Thyroid gland (tissue), 4 donors: ENCODE results near the gene ALDH1A1. TPM values are rescaled to one million over a fixed set of nuclear protein-coding genes. Genes with fewer than 3 reads are reported as not detected.

ENCODE experiments used
- DNase-seq, 2 donors: peaks; one replicate each; pipeline ENCODE4 v3.0.0-alpha.2; 2019
- H3K27ac ChIP-seq, 3 donors: fragments of 200-600 bp; sonication (generic); 1 replicate in 2 of 3; 2 replicates in 1 of 3; pipeline ENCODE4 v1.5.1; 2016 to 2019; ENCODE audit warnings: mild to moderate bottlenecking in 1 of 3, moderate library complexity in 1 of 3
- H3K27me3 ChIP-seq: fragments of 200-600 bp; sonication (generic); one replicate; pipeline ENCODE4 v1.5.1; 2019
- H3K36me3 ChIP-seq, 2 donors: fragments of 200-600 bp; sonication (generic); one replicate each; pipeline ENCODE4 v1.5.1; 2016 to 2019
- H3K4me1 ChIP-seq, 2 donors: fragments of 200-600 bp; sonication (generic); one replicate each; pipeline ENCODE4 v1.5.1; 2017 to 2019
- H3K4me3 ChIP-seq, 3 donors: fragments of 200-600 bp; sonication (generic); replicated peaks in 1 of 3; 1 replicate in 2 of 3; 2 replicates in 1 of 3; pipeline ENCODE4 v1.5.1; 2016; ENCODE audit warnings: mild to moderate bottlenecking in 1 of 3
- H3K9me3 ChIP-seq: fragments of 200-600 bp; sonication (generic); one replicate; pipeline ENCODE4 v1.5.1; 2017
- POLR2A ChIP-seq, 2 donors: fragments of 450-650 bp; IDR thresholded peaks; one replicate each; pipeline ENCODE4 v1.6.1; 2017; ENCODE audit warnings: antibody characterized with exemption in 2 of 2, mild to moderate bottlenecking in 2 of 2, moderate library complexity in 1 of 2
- WGBS, 2 donors: methylation state at CpG; one replicate each; pipeline ENCODE4 v1.1.5; 2017; 5-methylcytosine and 5-hydroxymethylcytosine counted together
- intact Hi-C: fragments of 100-400 bp; cut with DNase I; formaldehyde crosslinking; loops from one replicate; pipeline ENCODE4 v1.15.1; 2023
- total RNA-seq, 4 donors: library from RNA; depleted of rRNA; stranded (reverse); fragments of >200 nt; gene quantifications; one replicate each; pipeline ENCODE4 v1.2.3, GENCODE V29; 2016
- TF ChIP-seq, protein P1 (sequence below), 6 experiments: fragments of 200-600 bp in 3 of 6; fragments of 450-650 bp in 3 of 6; sonication (generic) in 3 of 6; IDR thresholded peaks; one replicate each; pipeline ENCODE4 v1.5.1; 2016 to 2019; ENCODE audit warnings: antibody characterized with exemption in 6 of 6, mild to moderate bottlenecking in 2 of 6, inconsistent platforms in 1 of 6, moderate library complexity in 1 of 6

ALDH1A1 gene
- total RNA-seq, 4 donors from 2014 or later: 237 to 323 (median 293) TPM

DNA sequence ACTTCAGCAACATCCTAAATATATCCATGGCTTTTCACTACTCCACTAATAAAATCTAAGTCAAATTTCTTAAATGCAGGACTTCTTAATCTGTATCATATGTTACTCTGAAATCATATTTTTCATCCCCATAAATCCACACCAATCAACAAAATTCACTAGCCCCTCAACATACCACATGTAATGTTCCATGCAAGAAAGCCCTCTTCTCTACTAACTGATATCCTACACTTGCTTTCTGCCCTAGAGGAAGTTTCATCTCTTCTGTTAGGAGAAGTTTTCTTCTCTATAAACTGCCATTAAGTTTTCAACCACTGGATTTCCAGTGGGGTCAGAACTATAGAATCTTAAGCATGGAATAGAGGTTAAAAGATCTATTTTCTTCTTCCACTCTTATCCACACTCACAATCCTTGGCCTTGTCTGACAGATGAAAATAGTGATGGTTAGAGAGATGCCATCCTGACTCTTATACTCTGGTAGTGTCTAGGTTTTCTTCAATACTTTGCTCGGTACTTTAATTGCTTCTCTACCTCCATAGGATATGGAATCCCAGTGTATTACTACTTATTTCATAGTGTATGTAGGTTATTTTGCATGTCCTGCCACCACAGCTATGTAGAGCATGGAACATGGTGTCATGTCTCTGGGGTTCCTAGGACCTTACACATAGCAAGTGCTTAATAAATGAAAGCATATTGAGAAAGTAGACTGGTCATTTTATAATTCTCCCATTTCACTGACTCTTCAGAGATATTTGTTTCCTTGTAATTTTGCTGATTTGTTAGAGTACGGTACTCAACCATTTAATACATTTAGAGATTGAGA, 48.4 kb downstream of the ALDH1A1 start:
- H3K4me3 ChIP-seq: no peak overlapping the region
- no peak for TF ChIP-seq POLR2A (IDR thresholded peaks at IDR 0.05)
- intact Hi-C loops: no loop called here
- H3K27ac ChIP-seq: no peak overlapping the region
- 67 to 92% methylated on average over 2 of the region's 2 CpGs for WGBS, 2 donors
- peaks cover 0 to 5% of the 10 kb centered on the region in 2 donors for H3K36me3 ChIP-seq
- DNase-seq: no peak
- no peaks in the 10 kb centered on the region for H3K27me3 ChIP-seq
- H3K9me3 ChIP-seq: no peaks in the 10 kb centered on the region
- peaks cover 7 to 14% of the 10 kb centered on the region in 2 donors for H3K4me1 ChIP-seq

DNA sequence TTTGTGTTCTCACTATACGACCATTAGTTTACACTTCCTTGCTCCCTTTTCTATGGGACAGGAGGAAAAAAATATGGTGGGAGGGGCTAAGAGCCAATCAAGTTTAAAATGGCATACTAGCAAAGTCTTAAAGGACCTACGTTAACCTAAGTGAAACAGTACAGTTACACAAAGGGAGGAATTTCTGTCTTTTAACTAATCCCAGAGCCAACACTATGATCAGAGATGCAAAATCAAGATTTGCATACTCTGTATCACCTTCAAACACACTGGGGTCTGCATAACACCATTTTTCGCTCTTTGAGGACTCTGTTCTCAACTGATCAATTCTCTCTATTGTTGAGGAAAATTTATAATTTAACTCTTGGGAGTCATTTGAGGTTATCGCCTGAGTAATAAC, 49.8 kb downstream of the ALDH1A1 start:
- H3K27ac ChIP-seq: no peak overlapping the region
- no peaks in the 10 kb centered on the region for H3K9me3 ChIP-seq
- WGBS, 2 donors: 93 to 95% methylated on average over 4 of the region's 4 CpGs
- no peak for DNase-seq
- H3K36me3 ChIP-seq: peaks cover 0 to 5% of the 10 kb centered on the region in 2 donors
- H3K4me1 ChIP-seq: peaks cover 7 to 14% of the 10 kb centered on the region in 2 donors
- TF ChIP-seq POLR2A (IDR thresholded peaks at IDR 0.05): no peak
- TF ChIP-seq, protein P1, sequence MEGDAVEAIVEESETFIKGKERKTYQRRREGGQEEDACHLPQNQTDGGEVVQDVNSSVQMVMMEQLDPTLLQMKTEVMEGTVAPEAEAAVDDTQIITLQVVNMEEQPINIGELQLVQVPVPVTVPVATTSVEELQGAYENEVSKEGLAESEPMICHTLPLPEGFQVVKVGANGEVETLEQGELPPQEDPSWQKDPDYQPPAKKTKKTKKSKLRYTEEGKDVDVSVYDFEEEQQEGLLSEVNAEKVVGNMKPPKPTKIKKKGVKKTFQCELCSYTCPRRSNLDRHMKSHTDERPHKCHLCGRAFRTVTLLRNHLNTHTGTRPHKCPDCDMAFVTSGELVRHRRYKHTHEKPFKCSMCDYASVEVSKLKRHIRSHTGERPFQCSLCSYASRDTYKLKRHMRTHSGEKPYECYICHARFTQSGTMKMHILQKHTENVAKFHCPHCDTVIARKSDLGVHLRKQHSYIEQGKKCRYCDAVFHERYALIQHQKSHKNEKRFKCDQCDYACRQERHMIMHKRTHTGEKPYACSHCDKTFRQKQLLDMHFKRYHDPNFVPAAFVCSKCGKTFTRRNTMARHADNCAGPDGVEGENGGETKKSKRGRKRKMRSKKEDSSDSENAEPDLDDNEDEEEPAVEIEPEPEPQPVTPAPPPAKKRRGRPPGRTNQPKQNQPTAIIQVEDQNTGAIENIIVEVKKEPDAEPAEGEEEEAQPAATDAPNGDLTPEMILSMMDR (IDR thresholded peaks at IDR 0.05): no peak
- H3K27me3 ChIP-seq: no peaks in the 10 kb centered on the region
- intact Hi-C loops: no loop called here
- H3K4me3 ChIP-seq: no peak overlapping the region

DNA sequence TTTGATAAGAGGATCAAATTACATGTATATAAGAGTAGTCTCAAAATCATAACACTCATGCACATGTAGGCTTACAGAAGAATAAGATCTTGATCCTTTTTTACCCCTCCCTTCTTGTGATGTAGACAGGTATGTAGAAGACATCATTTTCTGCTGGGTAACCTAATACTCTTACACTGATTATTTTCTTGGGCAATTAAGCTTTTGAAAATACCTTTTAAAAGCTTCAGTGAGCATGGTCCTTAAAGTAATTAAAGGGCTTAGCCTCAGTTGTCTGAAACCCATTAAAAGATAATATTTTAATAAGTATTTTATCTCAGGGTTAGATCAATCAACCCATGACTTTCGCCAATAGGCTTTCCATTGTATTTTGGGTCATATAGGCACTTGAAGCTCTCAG, 50.6 kb downstream of the ALDH1A1 start:
- peaks cover 0 to 5% of the 10 kb centered on the region in 2 donors for H3K36me3 ChIP-seq
- no peaks in the 10 kb centered on the region for H3K27me3 ChIP-seq
- no peak overlapping the region for H3K4me3 ChIP-seq
- H3K9me3 ChIP-seq: no peaks in the 10 kb centered on the region
- TF ChIP-seq, protein P1 (IDR thresholded peaks at IDR 0.05): no peak
- no peak for TF ChIP-seq POLR2A (IDR thresholded peaks at IDR 0.05)
- no peak for DNase-seq
- no peak overlapping the region for H3K27ac ChIP-seq
- H3K4me1 ChIP-seq: peaks cover 6 to 12% of the 10 kb centered on the region in 2 donors
- WGBS, 2 donors: 90 to 100% methylated on average over 1 of the region's 1 CpG
- intact Hi-C loops: no loop called here

DNA sequence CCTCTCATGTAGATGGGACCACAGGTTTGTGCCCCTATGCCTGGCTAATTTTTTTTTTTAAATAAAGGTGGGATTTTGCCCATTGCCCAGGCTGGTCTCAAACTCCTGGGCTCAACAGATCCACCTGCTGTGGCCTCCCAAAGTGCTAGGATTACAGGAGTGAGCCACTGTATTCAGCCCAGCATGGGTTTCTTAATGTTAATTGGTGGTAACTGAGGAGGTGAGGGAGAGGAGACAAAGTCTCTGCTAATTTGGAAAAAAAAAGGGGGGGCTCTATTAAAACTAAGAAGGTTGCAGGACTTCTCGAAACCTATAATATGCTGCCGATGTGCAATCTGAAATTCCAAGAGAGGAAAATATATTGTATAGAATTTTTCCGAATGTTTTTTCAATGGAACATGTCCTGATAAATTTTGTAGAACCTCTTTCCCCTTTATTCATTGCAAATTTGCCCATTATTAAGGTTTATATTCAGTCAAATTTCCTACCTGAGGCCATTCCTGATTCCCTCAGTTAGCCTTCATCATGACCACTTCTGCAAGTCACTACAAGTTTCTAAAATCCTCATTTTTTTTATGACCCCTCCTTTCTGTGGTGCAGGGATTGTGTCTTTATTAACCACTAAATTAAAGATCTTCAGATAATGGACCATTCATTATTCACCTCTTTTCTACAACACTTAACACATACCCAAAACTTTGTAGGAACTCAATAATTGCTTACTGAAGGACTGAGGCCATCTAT, 52.9 kb downstream of the ALDH1A1 start:
- no peaks in the 10 kb centered on the region for H3K36me3 ChIP-seq
- TF ChIP-seq POLR2A (IDR thresholded peaks at IDR 0.05): no peak
- TF ChIP-seq, protein P1 (IDR thresholded peaks at IDR 0.05): no peak
- intact Hi-C loops: no loop called here
- no peaks in the 10 kb centered on the region for H3K9me3 ChIP-seq
- H3K27ac ChIP-seq: no peak overlapping the region
- WGBS, 2 donors: 92 to 96% methylated on average over 3 of the region's 3 CpGs
- no peak for DNase-seq
- H3K27me3 ChIP-seq: no peaks in the 10 kb centered on the region
- peaks cover 0 to 5% of the 10 kb centered on the region in 2 donors for H3K4me1 ChIP-seq
- no peak overlapping the region for H3K4me3 ChIP-seq

DNA sequence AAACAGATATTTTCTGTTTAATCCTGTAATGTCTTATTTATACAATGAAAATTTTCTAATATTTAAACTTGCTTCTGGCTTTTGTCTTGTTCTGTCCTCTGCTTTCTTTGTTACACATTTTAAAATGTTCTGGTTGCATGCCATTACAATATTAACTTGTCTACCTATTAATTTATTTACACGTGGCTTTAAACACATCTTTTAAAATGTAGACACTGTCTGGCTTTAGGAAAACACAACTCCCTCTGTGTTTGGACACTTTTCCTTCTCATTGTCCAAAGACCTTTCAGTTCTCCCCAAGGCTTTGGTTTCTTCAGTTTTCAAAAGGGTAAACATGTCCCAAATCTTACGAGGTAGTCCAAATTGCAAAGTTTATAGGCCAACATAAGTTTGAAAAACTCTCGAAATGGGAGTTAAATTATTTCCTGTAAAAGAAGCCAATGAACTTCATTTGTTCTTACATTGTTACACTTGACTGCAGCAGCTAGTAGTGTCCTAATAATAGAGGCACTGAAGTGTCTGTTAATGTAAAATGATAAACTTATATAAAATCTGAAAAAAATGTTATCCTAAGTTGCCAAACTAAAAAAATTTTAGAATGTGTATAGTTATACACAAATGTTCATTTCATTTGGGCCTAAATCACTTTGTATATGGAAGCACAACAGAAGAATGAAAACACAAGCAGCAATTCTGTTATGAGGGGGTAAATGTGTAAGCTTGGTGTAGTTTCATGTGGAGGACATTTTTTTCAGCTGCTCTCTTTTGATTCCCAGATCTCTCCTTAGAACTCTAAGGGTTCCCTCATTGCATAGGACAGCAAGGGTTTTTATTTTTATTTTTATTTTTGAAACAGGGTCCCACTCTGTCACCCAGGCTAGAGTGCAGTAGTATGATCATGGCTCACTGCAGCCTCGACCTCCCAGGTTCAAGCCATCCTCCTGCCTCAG, 53.8 kb downstream of the ALDH1A1 start:
- H3K36me3 ChIP-seq: no peaks in the 10 kb centered on the region
- WGBS, 2 donors: 60 to 75% methylated on average over 4 of the region's 4 CpGs
- no peak for TF ChIP-seq POLR2A (IDR thresholded peaks at IDR 0.05)
- TF ChIP-seq, protein P1 (IDR thresholded peaks at IDR 0.05): no peak
- H3K27me3 ChIP-seq: no peaks in the 10 kb centered on the region
- H3K9me3 ChIP-seq: no peaks in the 10 kb centered on the region
- peaks cover 0 to 5% of the 10 kb centered on the region in 2 donors for H3K4me1 ChIP-seq
- no peak overlapping the region for H3K4me3 ChIP-seq
- no peak for DNase-seq
- no peak overlapping the region for H3K27ac ChIP-seq
- intact Hi-C loops: no loop called here
